Tibial nerve (tissue), 4 donors: ENCODE results near the gene EMB.

Experiments used
- EP300 ChIP-seq, 2 donors: sonication (generic); formaldehyde crosslinking; IDR thresholded peaks; one replicate each; pipeline ENCODE4 v1.6.1; 2017; ENCODE audit warnings: antibody characterized with exemption in 2 of 2, mild to moderate bottlenecking in 1 of 2
- POLR2A ChIP-seq, 2 donors: fragments of 450-650 bp; IDR thresholded peaks; one replicate each; pipeline ENCODE4 v1.6.1; 2017; ENCODE audit warnings: antibody characterized with exemption in 2 of 2, mild to moderate bottlenecking in 2 of 2, moderate library complexity in 2 of 2
- TF ChIP-seq, protein P1 (sequence below), 5 experiments: fragments of 200-600 bp in 3 of 5; fragments of 450-650 bp in 2 of 5; sonication (generic) in 3 of 5; IDR thresholded peaks; one replicate each; pipeline ENCODE4 v1.5.1; 2016 to 2019; ENCODE audit warnings: antibody characterized with exemption in 5 of 5, mild to moderate bottlenecking in 3 of 5, moderate library complexity in 2 of 5

DNA sequence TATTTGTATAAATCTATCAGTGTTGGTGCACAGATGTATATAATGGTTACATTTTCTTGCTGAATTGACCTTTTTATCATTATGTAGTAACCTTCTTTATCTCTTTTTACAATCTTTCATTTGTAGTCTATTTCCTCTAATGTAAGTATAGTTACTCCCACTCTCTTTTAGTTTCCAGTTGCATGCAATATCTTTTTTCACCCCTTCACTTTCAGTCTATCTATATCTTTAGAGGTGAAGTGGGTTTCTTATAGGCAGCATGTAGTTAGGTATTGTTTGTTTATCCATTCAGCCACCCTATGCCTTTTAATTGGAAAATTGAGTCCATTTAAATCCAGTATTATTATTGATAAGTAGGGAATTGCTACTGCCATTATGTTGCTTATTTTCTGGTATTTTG lies 6.1 kb upstream of the EMB start:
- TF ChIP-seq, protein P1, sequence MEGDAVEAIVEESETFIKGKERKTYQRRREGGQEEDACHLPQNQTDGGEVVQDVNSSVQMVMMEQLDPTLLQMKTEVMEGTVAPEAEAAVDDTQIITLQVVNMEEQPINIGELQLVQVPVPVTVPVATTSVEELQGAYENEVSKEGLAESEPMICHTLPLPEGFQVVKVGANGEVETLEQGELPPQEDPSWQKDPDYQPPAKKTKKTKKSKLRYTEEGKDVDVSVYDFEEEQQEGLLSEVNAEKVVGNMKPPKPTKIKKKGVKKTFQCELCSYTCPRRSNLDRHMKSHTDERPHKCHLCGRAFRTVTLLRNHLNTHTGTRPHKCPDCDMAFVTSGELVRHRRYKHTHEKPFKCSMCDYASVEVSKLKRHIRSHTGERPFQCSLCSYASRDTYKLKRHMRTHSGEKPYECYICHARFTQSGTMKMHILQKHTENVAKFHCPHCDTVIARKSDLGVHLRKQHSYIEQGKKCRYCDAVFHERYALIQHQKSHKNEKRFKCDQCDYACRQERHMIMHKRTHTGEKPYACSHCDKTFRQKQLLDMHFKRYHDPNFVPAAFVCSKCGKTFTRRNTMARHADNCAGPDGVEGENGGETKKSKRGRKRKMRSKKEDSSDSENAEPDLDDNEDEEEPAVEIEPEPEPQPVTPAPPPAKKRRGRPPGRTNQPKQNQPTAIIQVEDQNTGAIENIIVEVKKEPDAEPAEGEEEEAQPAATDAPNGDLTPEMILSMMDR (IDR thresholded peaks at IDR 0.05): no peak
- TF ChIP-seq POLR2A (IDR thresholded peaks at IDR 0.05) (no peak), EP300 (IDR thresholded peaks at IDR 0.05) (no peak)
